Liver (tissue), 9 donors: ENCODE measurements around the gene PRPF6. TPM values are rescaled to one million over a fixed set of nuclear protein-coding genes. Genes with fewer than 3 reads are reported as not detected.

Experiments used
- DNase-seq: peaks from one replicate; pipeline ENCODE4 v3.0.0-alpha.2; 2017; ENCODE audit warnings: low spot score
- H3K27ac ChIP-seq, 2 donors: one replicate each; pipeline ENCODE4 v1.7.0; 2013; ENCODE audit warnings: inconsistent platforms in 2 of 2, low read length in 2 of 2, control low read depth in 1 of 2, low read depth in 1 of 2, mild to moderate bottlenecking in 1 of 2
- H3K27me3 ChIP-seq, 4 donors: one replicate each; pipeline versions ENCODE4 v1.6.1 to v1.7.0; 2013; ENCODE audit warnings: low read length in 3 of 4, inconsistent platforms in 1 of 4, mild to moderate bottlenecking in 1 of 4, moderate library complexity in 1 of 4; ENCODE audit not compliant: control insufficient read depth in 4 of 4, insufficient read depth in 4 of 4
- H3K36me3 ChIP-seq, 4 donors: one replicate each; pipeline versions ENCODE4 v1.6.1 to v1.7.0; 2013; ENCODE audit warnings: low read length in 3 of 4, mild to moderate bottlenecking in 3 of 4, low read depth in 1 of 4, moderate library complexity in 1 of 4; ENCODE audit not compliant: control insufficient read depth in 4 of 4, insufficient read depth in 3 of 4
- H3K4me1 ChIP-seq, 4 donors: one replicate each; pipeline versions ENCODE4 v1.6.1 to v1.7.0; 2013; ENCODE audit warnings: low read length in 3 of 4, mild to moderate bottlenecking in 3 of 4, moderate library complexity in 1 of 4; ENCODE audit not compliant: control insufficient read depth in 4 of 4, insufficient read depth in 4 of 4
- H3K4me3 ChIP-seq, 3 donors: one replicate each; pipeline versions ENCODE4 v1.6.1 to v1.7.0; 2013; ENCODE audit warnings: low read length in 3 of 3, control low read depth in 1 of 3, low read depth in 1 of 3, mild to moderate bottlenecking in 1 of 3
- H3K9ac ChIP-seq, 2 donors: one replicate each; pipeline ENCODE4 v1.7.0; 2013; ENCODE audit warnings: low read length in 2 of 2, mild to moderate bottlenecking in 2 of 2, moderate library complexity in 2 of 2, control low read depth in 1 of 2, low read depth in 1 of 2
- H3K9me3 ChIP-seq, 4 donors: one replicate each; pipeline versions ENCODE4 v1.6.1 to v1.7.0; 2013; ENCODE audit warnings: low read length in 3 of 4; ENCODE audit not compliant: control insufficient read depth in 4 of 4
- ATF3 ChIP-seq: IDR thresholded peaks from 2 replicates; pipeline ENCODE4 v1.6.1; 2016; ENCODE audit warnings: antibody characterized with exemption
- CTCF ChIP-seq: fragments of 150-350 bp; IDR thresholded peaks from 2 replicates; pipeline ENCODE4 v1.5.1; 2017; ENCODE audit warnings: improper control_type of control experiment, low read depth, low read length; ENCODE audit not compliant: missing input control
- EGR1 ChIP-seq, 2 donors: IDR thresholded peaks; 2 replicates each; pipeline ENCODE4 v1.6.1; 2016 to 2018; ENCODE audit warnings: antibody characterized with exemption in 2 of 2, low read depth in 2 of 2
- FOXA1 ChIP-seq: IDR thresholded peaks from 2 replicates; pipeline ENCODE4 v1.6.1; 2016; ENCODE audit warnings: antibody characterized with exemption
- FOXA2 ChIP-seq: IDR thresholded peaks from 2 replicates; pipeline ENCODE4 v1.6.1; 2016; ENCODE audit warnings: antibody characterized with exemption
- GABPA ChIP-seq, 2 donors: IDR thresholded peaks in 1 of 2; conservative IDR thresholded peaks in 1 of 2; 2 replicates each; pipeline ENCODE4 v1.6.1; 2016; ENCODE audit warnings: antibody characterized with exemption in 2 of 2, mild to moderate bottlenecking in 1 of 2, moderate library complexity in 1 of 2
- HNF4A ChIP-seq, 2 donors: conservative IDR thresholded peaks; 2 replicates each; pipeline ENCODE4 v1.6.1; 2016; ENCODE audit warnings: antibody characterized with exemption in 2 of 2, mild to moderate bottlenecking in 2 of 2
- HNF4G ChIP-seq: IDR thresholded peaks from 2 replicates; pipeline ENCODE4 v1.6.1; 2016; ENCODE audit warnings: antibody characterized with exemption
- MAX ChIP-seq: IDR thresholded peaks from 2 replicates; pipeline ENCODE4 v1.6.1; 2016; ENCODE audit warnings: antibody characterized with exemption
- NR2F2 ChIP-seq: IDR thresholded peaks from 2 replicates; pipeline ENCODE4 v1.6.1; 2016; ENCODE audit warnings: antibody characterized with exemption
- RAD21 ChIP-seq, 2 donors: IDR thresholded peaks; 2 replicates each; pipeline ENCODE4 v1.6.1; 2016; ENCODE audit warnings: antibody characterized with exemption in 2 of 2, mild to moderate bottlenecking in 2 of 2
- REST ChIP-seq: IDR thresholded peaks from 2 replicates; pipeline ENCODE4 v1.6.1; 2016; ENCODE audit warnings: antibody characterized with exemption, mild to moderate bottlenecking
- RXRA ChIP-seq, 2 donors: IDR thresholded peaks; 2 replicates each; pipeline ENCODE4 v1.6.1; 2017 to 2018; ENCODE audit warnings: antibody characterized with exemption in 2 of 2, mild to moderate bottlenecking in 1 of 2
- TAF1 ChIP-seq: conservative IDR thresholded peaks from 2 replicates; pipeline ENCODE4 v1.6.1; 2016; ENCODE audit warnings: antibody characterized with exemption, mild to moderate bottlenecking
- YY1 ChIP-seq: IDR thresholded peaks from 2 replicates; pipeline ENCODE4 v1.6.1; 2016; ENCODE audit warnings: antibody characterized with exemption, mild to moderate bottlenecking
- ZBTB33 ChIP-seq: IDR thresholded peaks from 2 replicates; pipeline ENCODE4 v1.6.1; 2016; ENCODE audit warnings: antibody characterized with exemption
- WGBS: extraction: QIAGEN DNeasy Blood & Tissue Kit; methylation state at CpG from one replicate; pipeline ENCODE4 v1.1.7; 2013; 5-methylcytosine and 5-hydroxymethylcytosine counted together
- polyA plus RNA-seq, 2 donors: library from polyadenylated mRNA; stranded (reverse) in 1 of 2; unstranded in 1 of 2; fragments of 200-250 nt in 1 of 2; fragments of >200 nt in 1 of 2; fragmentation: Nextera tagmentation in 1 of 2; extraction: Ambion mirVana in 1 of 2; gene quantifications; one replicate each; pipeline versions ENCODE4 v1.2.1 to v1.2.3, GENCODE V29; 2013 to 2015
- total RNA-seq, 2 donors: library from RNA; depleted of rRNA; stranded (reverse); fragments of >200 nt; gene quantifications; one replicate each; pipeline ENCODE4 v1.2.3, GENCODE V29; 2014
- donor health status: healthy.
- donor health status: healthy.
- donor health status: healthy.
- donor health status: healthy.
- donor health status: healthy.

Gene PRPF6
- total and polyA plus RNA-seq, 4 donors, result 16.3 to 24.9 (median 23.1) TPM

GRCh38 chr20:63976980-63977738 is 3.8 kb upstream of the PRPF6 start:
- no peak for TF ChIP-seq YY1
- TF ChIP-seq GABPA (IDR thresholded peaks at IDR 0.05 in 1 of 2, conservative IDR thresholded peaks at IDR 0.05 in 1 of 2), result no peak
- TF ChIP-seq RXRA (IDR thresholded peaks at IDR 0.05), result no peak
- no peak for TF ChIP-seq FOXA1
- TF ChIP-seq REST, result no peak
- no peak for TF ChIP-seq RAD21 (IDR thresholded peaks at IDR 0.05)
- no peak for TF ChIP-seq ATF3
- TF ChIP-seq EGR1 (IDR thresholded peaks at IDR 0.05; ENCODE audit: low read depth in 2 of 2), result no peak
- TF ChIP-seq NR2F2, result no peak
- TF ChIP-seq CTCF, result no peak
- no peak for TF ChIP-seq MAX
- TF ChIP-seq TAF1, result no peak
- no peak for TF ChIP-seq ZBTB33
- no peak for TF ChIP-seq HNF4A (conservative IDR thresholded peaks at IDR 0.05)
- no peak for TF ChIP-seq HNF4G
- TF ChIP-seq FOXA2, result no peak
- no peak for DNase-seq
- H3K9ac ChIP-seq, result no peak overlapping the region
- H3K27ac ChIP-seq, result no peak overlapping the region
- H3K9me3 ChIP-seq, result no peaks in the 10 kb centered on the region
- peaks cover 20 to 65% (median 43%) of the 10 kb centered on the region in 4 donors for H3K4me1 ChIP-seq
- H3K36me3 ChIP-seq, result no peaks in the 10 kb centered on the region
- H3K4me3 ChIP-seq, result no peak overlapping the region
- 60% methylated on average over 18 of the region's 18 CpGs for WGBS
- H3K27me3 ChIP-seq, result no peaks in the 10 kb centered on the region
